Measurements from ENCODE around the gene AGFG2. TPM values are rescaled to one million over a fixed set of nuclear protein-coding genes. Genes with fewer than 3 reads are reported as not detected.

Gene AGFG2
- total RNA-seq, 1 experiment from 2014 or later, result 30.4 TPM

DNA sequence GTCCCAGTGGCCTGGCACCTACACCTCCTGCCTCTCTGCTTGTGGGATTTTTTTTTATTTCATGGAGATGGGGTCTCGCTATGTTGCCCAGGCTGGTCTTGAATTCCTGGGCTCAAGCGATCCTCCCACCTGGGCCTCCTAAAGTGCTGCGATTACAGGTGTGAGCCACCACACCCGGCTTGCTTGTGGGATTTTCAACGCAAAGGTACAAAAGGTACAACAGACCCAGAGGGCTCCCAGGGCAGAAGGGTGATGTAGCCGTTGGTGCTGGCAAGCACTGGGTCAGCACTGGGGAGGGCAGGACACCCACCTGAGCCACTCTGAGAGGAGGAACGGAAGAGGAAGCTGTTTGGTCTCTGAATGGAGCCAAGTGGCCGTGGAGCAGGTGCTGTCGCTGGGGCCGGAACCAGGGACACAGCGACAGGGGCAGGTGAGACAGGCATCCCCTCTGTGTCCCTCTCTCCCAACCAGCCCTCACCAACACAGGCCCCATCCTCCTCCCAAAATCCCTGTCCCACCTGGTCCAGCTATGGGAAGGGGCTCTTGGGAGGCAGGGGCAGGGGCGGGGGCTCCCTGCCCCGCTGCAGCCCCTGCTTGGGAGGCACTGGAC, 37.5 kb downstream of the AGFG2 start:
- no peaks in the 10 kb centered on the region for H3K4me1 ChIP-seq (replicated peaks; ENCODE audit: insufficient read depth)
- TF ChIP-seq EZH2 (IDR thresholded peaks at IDR 0.05; ENCODE audit: low read depth), result no peak
- TF ChIP-seq, protein P1, sequence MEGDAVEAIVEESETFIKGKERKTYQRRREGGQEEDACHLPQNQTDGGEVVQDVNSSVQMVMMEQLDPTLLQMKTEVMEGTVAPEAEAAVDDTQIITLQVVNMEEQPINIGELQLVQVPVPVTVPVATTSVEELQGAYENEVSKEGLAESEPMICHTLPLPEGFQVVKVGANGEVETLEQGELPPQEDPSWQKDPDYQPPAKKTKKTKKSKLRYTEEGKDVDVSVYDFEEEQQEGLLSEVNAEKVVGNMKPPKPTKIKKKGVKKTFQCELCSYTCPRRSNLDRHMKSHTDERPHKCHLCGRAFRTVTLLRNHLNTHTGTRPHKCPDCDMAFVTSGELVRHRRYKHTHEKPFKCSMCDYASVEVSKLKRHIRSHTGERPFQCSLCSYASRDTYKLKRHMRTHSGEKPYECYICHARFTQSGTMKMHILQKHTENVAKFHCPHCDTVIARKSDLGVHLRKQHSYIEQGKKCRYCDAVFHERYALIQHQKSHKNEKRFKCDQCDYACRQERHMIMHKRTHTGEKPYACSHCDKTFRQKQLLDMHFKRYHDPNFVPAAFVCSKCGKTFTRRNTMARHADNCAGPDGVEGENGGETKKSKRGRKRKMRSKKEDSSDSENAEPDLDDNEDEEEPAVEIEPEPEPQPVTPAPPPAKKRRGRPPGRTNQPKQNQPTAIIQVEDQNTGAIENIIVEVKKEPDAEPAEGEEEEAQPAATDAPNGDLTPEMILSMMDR (conservative IDR thresholded peaks at IDR 0.05), result no peak
- DNase-seq, result no peak
- CTCF ChIA-PET, result no interaction called here
- no peaks in the 10 kb centered on the region for H3K27me3 ChIP-seq (ENCODE audit: insufficient read depth, low read depth)
- no peak overlapping the region for H3K27ac ChIP-seq
- H3F3A ChIP-seq (ENCODE audit: insufficient read depth, low read depth), result 0 out of 2 replicates have a peak, but pooled peaks cover 5% of the 10 kb centered on the region
- intact Hi-C loops (cut with micrococcal nuclease; ENCODE audit: unreplicated experiment), result no loop called here
- H3K9me2 ChIP-seq (ENCODE audit: insufficient read depth), result no peaks in the 10 kb centered on the region
- POLR2A ChIA-PET (ENCODE audit: unreplicated experiment), result no interaction called here
- H3K4me3 ChIP-seq, result no peak overlapping the region
- no peaks in the 10 kb centered on the region for H3K9me3 ChIP-seq (ENCODE audit: insufficient read depth, low read depth)
- H3K4me2 ChIP-seq, result no peak overlapping the region
- H3K36me3 ChIP-seq (ENCODE audit: low read depth), result 0 out of 2 replicates have a peak, but pooled peaks cover 10% of the 10 kb centered on the region
- H2AFZ ChIP-seq, result no peak overlapping the region
- no TSS peak for BruUV-seq (replicated peaks)
- no peaks in the 10 kb centered on the region for H4K20me1 ChIP-seq (ENCODE audit: insufficient read depth)
- H3K79me2 ChIP-seq (ENCODE audit: low read depth), result no peaks in the 10 kb centered on the region

DNA sequence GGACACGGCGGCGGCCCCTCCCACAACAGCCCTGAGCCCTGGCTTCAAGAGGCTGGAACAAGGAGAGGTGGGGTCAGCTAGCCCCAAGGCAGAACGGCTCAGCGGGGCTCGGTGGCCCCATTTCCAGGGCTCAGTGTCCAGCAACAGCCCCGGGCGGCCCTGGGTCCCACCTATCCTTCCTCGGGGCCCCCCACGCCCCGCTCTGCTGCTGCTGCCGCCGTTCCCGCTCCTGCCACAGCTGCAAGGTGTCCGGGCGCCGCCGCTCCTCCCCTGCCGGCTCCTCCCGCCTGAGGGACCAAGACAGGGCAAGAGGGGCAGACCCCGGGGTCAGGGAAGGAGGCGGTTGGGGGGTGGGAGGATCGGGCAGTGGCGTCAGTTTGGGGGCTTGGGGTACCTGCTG, 38.1 kb downstream of the AGFG2 start:
- Histone ChIP-seq H3K4me1 (replicated peaks; ENCODE audit: insufficient read depth) (no peaks in the 10 kb centered on the region), H3K27me3 (ENCODE audit: insufficient read depth, low read depth) (no peaks in the 10 kb centered on the region), H2AFZ (no peak overlapping the region), H3K4me2 (no peak overlapping the region), H3K9me3 (ENCODE audit: insufficient read depth, low read depth) (no peaks in the 10 kb centered on the region), H3K4me3 (no peak overlapping the region), H3F3A (ENCODE audit: insufficient read depth, low read depth) (0 out of 2 replicates have a peak, but pooled peaks cover 7% of the 10 kb centered on the region), H4K20me1 (ENCODE audit: insufficient read depth) (no peaks in the 10 kb centered on the region), H3K27ac (no peak overlapping the region), H3K79me2 (ENCODE audit: low read depth) (no peaks in the 10 kb centered on the region), H3K36me3 (ENCODE audit: low read depth) (0 out of 2 replicates have a peak, but pooled peaks cover 10% of the 10 kb centered on the region), H3K9me2 (ENCODE audit: insufficient read depth) (no peaks in the 10 kb centered on the region)
- no TSS peak for BruUV-seq (replicated peaks)
- POLR2A ChIA-PET (ENCODE audit: unreplicated experiment), result no interaction called here
- intact Hi-C loops (cut with micrococcal nuclease; ENCODE audit: unreplicated experiment), result no loop called here
- CTCF ChIA-PET, result no interaction called here
- no peak for DNase-seq
- no peak for TF ChIP-seq EZH2 (IDR thresholded peaks at IDR 0.05; ENCODE audit: low read depth)
- TF ChIP-seq, protein P1 (conservative IDR thresholded peaks at IDR 0.05), result no peak

DNA sequence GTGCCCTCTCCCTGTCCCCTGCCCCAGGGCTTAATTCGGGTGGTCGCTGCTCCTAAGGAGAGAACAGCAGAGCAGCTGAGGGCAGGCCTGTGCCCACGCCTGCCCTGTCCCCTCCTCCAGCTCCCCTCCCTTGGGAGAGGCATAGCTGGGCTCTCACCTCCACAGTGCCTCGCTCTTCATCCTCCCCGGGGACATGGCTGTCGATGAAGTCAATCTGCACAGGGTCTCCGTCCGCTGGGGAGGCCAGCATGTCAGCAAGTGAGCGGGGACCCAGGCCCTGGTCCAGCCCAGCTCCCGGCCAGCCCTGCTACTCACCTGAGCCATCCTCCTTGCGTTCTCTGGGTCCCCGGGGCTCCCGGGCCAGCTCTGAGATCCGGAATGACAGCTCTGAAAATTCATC, 38.5 kb downstream of the AGFG2 start:
- Histone ChIP-seq H2AFZ (no peak overlapping the region), H4K20me1 (ENCODE audit: insufficient read depth) (no peaks in the 10 kb centered on the region), H3K79me2 (ENCODE audit: low read depth) (peaks cover 4% of the 10 kb centered on the region), H3K4me3 (no peak overlapping the region), H3K9me2 (ENCODE audit: insufficient read depth) (no peaks in the 10 kb centered on the region), H3K27me3 (ENCODE audit: insufficient read depth, low read depth) (no peaks in the 10 kb centered on the region), H3K4me2 (no peak overlapping the region), H3F3A (ENCODE audit: insufficient read depth, low read depth) (0 out of 2 replicates have a peak, but pooled peaks cover 7% of the 10 kb centered on the region), H3K4me1 (replicated peaks; ENCODE audit: insufficient read depth) (no peaks in the 10 kb centered on the region), H3K27ac (no peak overlapping the region), H3K9me3 (ENCODE audit: insufficient read depth, low read depth) (no peaks in the 10 kb centered on the region), H3K36me3 (ENCODE audit: low read depth) (0 out of 2 replicates have a peak, but pooled peaks cover 10% of the 10 kb centered on the region)
- no peak for DNase-seq
- TF ChIP-seq EZH2 (IDR thresholded peaks at IDR 0.05; ENCODE audit: low read depth), result no peak
- TF ChIP-seq, protein P1 (conservative IDR thresholded peaks at IDR 0.05), result no peak
- POLR2A ChIA-PET (ENCODE audit: unreplicated experiment), result no interaction called here
- BruUV-seq (replicated peaks), result no TSS peak
- CTCF ChIA-PET, result no interaction called here
- intact Hi-C loops (cut with micrococcal nuclease; ENCODE audit: unreplicated experiment), result no loop called here
